Stimulated activated CD4-positive, alpha-beta T cell treated with anti-CD3 and anti-CD28 coated beads, Interleukin-1b, Interleukin-23, amount 100 ng/mL, for 1 hour (primary cell): ENCODE data around the gene TMEM248.
"Not testable (repeated sequence)": the region's sequence is repeated elsewhere in the genome, so short reads cannot be mapped to it uniquely, and the experiment has no call there.

Experiments
- DNase-seq, 2 donors: peaks; one replicate each; pipeline ENCODE4 v3.0.0-alpha.2; 2020; ENCODE audit warnings: low read depth in 2 of 2

Gene TMEM248

GRCh38 chr7:66908598-66908997, 12.4 kb upstream of the TMEM248 start:
- DNase-seq, result not testable (repeated sequence)

- DNase-seq, result no peak
These were observed 10.2 kb upstream of the TMEM248 start for GRCh38 chr7:66910789-66911188.

- DNase-seq, result not testable (repeated sequence)
These were observed 9.8 kb upstream of the TMEM248 start for GRCh38 chr7:66911191-66911590.

- DNase-seq, result no peak
These were observed 8.8 kb upstream of the TMEM248 start for GRCh38 chr7:66912195-66912594.

- DNase-seq, result no peak
These were observed 7.6 kb upstream of the TMEM248 start for GRCh38 chr7:66913118-66914037.

- not testable (repeated sequence) for DNase-seq
These were observed 3.1 kb upstream of the TMEM248 start for GRCh38 chr7:66917904-66918303.

GRCh38 chr7:66919304-66919703, 1.7 kb upstream of the TMEM248 start:
- no peak for DNase-seq

- DNase-seq, result no peak
These were observed 1.3 kb upstream of the TMEM248 start for GRCh38 chr7:66919704-66920103.

- DNase-seq, result no peak
These were observed 769 bp upstream of the TMEM248 start for GRCh38 chr7:66920256-66920655.

GRCh38 chr7:66921396-66921917, 432 bp downstream of the TMEM248 start:
- no peak for DNase-seq

- DNase-seq, result no peak
These were observed 977 bp downstream of the TMEM248 start for GRCh38 chr7:66921918-66922486.

- no peak for DNase-seq
These were observed 4.2 kb downstream of the TMEM248 start for GRCh38 chr7:66925255-66925654.

- no peak for DNase-seq
These were observed 6.4 kb downstream of the TMEM248 start for GRCh38 chr7:66927348-66927948.

GRCh38 chr7:66928388-66928787, 7.4 kb downstream of the TMEM248 start:
- DNase-seq, result no peak

- DNase-seq, result no peak
These were observed 8.1 kb downstream of the TMEM248 start for GRCh38 chr7:66929165-66929564.

- DNase-seq, result no peak
These were observed 8.9 kb downstream of the TMEM248 start for GRCh38 chr7:66929935-66930334.

GRCh38 chr7:66930341-66930740, 9.3 kb downstream of the TMEM248 start:
- DNase-seq, result no peak

GRCh38 chr7:66933469-66933868, 12.4 kb downstream of the TMEM248 start:
- no peak for DNase-seq

- no peak for DNase-seq
These were observed 16.9 kb downstream of the TMEM248 start for GRCh38 chr7:66937940-66938339.

- DNase-seq, result no peak
These were observed 18.3 kb downstream of the TMEM248 start for GRCh38 chr7:66939325-66939724.

GRCh38 chr7:66946545-66946944, 25.5 kb downstream of the TMEM248 start:
- no peak for DNase-seq

GRCh38 chr7:66948480-66949109, 27.6 kb downstream of the TMEM248 start:
- DNase-seq, result no peak
